ENCODE measurements around the gene ZBTB46.

The ZBTB46 gene

DNA sequence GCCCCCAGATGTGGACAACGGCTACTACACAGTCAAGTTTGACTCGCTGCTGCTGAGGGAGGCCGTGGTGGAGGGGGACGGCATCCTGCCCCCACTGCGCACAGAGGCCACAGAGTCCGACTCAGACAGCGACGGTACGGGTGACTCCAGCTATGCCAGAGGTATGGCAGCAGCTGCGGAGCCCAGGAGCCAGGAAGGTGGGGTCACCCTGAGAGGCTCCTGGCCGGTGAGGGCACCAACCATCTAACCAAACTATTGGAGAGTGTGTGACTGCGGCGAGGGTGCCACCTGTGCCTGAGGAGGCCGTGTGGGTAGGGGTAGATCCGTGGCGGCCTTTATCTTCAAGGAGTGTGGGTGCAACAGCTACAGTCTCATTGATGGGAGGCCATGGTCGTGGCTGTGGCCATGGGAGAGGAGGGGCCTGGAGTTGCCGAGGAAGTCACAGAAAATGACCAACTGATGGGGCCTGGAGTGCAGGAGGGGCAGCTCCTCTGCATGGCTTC is 97.4 kb downstream of the ZBTB46 start:
- Histone ChIP-seq H3K27ac (ENCODE audit: extremely low read depth, low read depth, low read length) (no peak overlapping the region), H3K4me1 (ENCODE audit: control insufficient read depth, insufficient read depth, low read length) (no peaks in the 10 kb centered on the region), H3K9me3 (ENCODE audit: control insufficient read depth, insufficient read depth, low read depth, low read length) (no peaks in the 10 kb centered on the region), H3K36me3 (ENCODE audit: control insufficient read depth in 2 of 2, insufficient read depth in 1 of 2, low read length in 2 of 2) (peaks cover 0 to 72% of the 10 kb centered on the region in 2 experiments; a peak in 2 of 3 replicates), H3K4me3 (ENCODE audit: low read depth, low read length) (no peak overlapping the region)
- ChIA-PET CTCF (interaction anchor here (0.5 to 0.8 kb wide), 2 partner anchors 25 to 205 kb away, joined by 3 read pairs; no protein-coding TSS in a partner anchor), POLR2A (interaction anchor here (0.8 kb wide), 1 partner anchor 101 kb away, joined by 3 read pairs; no protein-coding TSS in a partner anchor)
- TF ChIP-seq OVOL3 (tag by site-specific recombination; IDR thresholded peaks at IDR 0.05) (no peak), ZNF146 (tag by site-specific recombination; IDR thresholded peaks at IDR 0.05) (no peak), ZNF677 (tag by site-specific recombination; IDR thresholded peaks at IDR 0.05) (no peak), ZNF138 (tag by site-specific recombination; IDR thresholded peaks at IDR 0.05; ENCODE audit: borderline replicate concordance) (no peak), MZF1 (tag by site-specific recombination; IDR thresholded peaks at IDR 0.05; ENCODE audit: borderline replicate concordance) (no peak), ZNF530 (tag by site-specific recombination; IDR thresholded peaks at IDR 0.05; ENCODE audit: low read depth) (no peak), SALL2 (tag by site-specific recombination; IDR thresholded peaks at IDR 0.05; ENCODE audit: borderline replicate concordance) (no peak), ZNF776 (tag by site-specific recombination; IDR thresholded peaks at IDR 0.05; ENCODE audit: borderline replicate concordance) (no peak), ZNF174 (tag by site-specific recombination; IDR thresholded peaks at IDR 0.05) (no peak), SP2 (tag by site-specific recombination; IDR thresholded peaks at IDR 0.05) (no peak), ZNF555 (tag by site-specific recombination; conservative IDR thresholded peaks at IDR 0.05) (no peak), HOXC10 (CRISPR knock-in tag; IDR thresholded peaks at IDR 0.05) (no peak), YY2 (tag by site-specific recombination; IDR thresholded peaks at IDR 0.05) (no peak), ZBTB1 (tag by site-specific recombination; IDR thresholded peaks at IDR 0.05) (no peak)
- TF ChIP-seq, protein P1, sequence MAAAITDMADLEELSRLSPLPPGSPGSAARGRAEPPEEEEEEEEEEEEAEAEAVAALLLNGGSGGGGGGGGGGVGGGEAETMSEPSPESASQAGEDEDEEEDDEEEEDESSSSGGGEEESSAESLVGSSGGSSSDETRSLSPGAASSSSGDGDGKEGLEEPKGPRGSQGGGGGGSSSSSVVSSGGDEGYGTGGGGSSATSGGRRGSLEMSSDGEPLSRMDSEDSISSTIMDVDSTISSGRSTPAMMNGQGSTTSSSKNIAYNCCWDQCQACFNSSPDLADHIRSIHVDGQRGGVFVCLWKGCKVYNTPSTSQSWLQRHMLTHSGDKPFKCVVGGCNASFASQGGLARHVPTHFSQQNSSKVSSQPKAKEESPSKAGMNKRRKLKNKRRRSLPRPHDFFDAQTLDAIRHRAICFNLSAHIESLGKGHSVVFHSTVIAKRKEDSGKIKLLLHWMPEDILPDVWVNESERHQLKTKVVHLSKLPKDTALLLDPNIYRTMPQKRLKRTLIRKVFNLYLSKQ (tag by site-specific recombination; IDR thresholded peaks at IDR 0.05; ENCODE audit: borderline replicate concordance): no peak
- TF ChIP-seq, protein P2, sequence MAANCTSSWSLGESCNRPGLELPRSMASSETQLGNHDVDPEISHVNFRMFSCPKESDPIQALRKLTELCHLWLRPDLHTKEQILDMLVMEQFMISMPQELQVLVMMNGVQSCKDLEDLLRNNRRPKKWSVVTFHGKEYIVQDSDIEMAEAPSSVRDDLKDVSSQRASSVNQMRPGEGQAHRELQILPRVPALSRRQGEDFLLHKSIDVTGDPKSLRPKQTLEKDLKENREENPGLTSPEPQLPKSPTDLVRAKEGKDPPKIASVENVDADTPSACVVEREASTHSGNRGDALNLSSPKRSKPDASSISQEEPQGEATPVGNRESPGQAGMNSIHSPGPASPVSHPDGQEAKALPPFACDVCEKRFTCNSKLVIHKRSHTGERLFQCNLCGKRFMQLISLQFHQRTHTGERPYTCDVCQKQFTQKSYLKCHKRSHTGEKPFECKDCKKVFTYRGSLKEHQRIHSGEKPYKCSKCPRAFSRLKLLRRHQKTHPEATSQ (tag by site-specific recombination; IDR thresholded peaks at IDR 0.05): no peak
- TF ChIP-seq, protein P3, sequence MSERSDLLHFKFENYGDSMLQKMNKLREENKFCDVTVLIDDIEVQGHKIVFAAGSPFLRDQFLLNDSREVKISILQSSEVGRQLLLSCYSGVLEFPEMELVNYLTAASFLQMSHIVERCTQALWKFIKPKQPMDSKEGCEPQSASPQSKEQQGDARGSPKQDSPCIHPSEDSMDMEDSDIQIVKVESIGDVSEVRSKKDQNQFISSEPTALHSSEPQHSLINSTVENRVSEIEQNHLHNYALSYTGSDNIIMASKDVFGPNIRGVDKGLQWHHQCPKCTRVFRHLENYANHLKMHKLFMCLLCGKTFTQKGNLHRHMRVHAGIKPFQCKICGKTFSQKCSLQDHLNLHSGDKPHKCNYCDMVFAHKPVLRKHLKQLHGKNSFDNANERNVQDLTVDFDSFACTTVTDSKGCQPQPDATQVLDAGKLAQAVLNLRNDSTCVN (tag by site-specific recombination; optimal IDR thresholded peaks at IDR 0.05): no peak
- TF ChIP-seq, protein P4, sequence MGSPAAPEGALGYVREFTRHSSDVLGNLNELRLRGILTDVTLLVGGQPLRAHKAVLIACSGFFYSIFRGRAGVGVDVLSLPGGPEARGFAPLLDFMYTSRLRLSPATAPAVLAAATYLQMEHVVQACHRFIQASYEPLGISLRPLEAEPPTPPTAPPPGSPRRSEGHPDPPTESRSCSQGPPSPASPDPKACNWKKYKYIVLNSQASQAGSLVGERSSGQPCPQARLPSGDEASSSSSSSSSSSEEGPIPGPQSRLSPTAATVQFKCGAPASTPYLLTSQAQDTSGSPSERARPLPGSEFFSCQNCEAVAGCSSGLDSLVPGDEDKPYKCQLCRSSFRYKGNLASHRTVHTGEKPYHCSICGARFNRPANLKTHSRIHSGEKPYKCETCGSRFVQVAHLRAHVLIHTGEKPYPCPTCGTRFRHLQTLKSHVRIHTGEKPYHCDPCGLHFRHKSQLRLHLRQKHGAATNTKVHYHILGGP (tag by site-specific recombination; IDR thresholded peaks at IDR 0.05): no peak
- TF ChIP-seq, protein P5, sequence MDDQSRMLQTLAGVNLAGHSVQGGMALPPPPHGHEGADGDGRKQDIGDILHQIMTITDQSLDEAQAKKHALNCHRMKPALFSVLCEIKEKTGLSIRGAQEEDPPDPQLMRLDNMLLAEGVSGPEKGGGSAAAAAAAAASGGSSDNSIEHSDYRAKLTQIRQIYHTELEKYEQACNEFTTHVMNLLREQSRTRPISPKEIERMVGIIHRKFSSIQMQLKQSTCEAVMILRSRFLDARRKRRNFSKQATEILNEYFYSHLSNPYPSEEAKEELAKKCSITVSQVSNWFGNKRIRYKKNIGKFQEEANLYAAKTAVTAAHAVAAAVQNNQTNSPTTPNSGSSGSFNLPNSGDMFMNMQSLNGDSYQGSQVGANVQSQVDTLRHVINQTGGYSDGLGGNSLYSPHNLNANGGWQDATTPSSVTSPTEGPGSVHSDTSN (CRISPR knock-in tag; IDR thresholded peaks at IDR 0.05): no peak
